NB4 (cell line): ENCODE results near the gene TENM4.

Experiments
- DNase-seq: peaks from one replicate; pipeline ENCODE4 v3.0.0; 2010; ENCODE audit warnings: low read depth
- H3K4me3 ChIP-seq: one replicate; pipeline ENCODE4 v1.5.1; 2011; ENCODE audit warnings: mild to moderate bottlenecking, low read depth, low read length, moderate library complexity
- MAX ChIP-seq: IDR thresholded peaks from 2 replicates; pipeline ENCODE4 v1.6.1; 2011; ENCODE audit warnings: low read depth, low read length
- MYC ChIP-seq: IDR thresholded peaks from 2 replicates; pipeline ENCODE4 v1.6.1; 2011; ENCODE audit warnings: low read depth, low read length
- POLR2A ChIP-seq: IDR thresholded peaks from 2 replicates; pipeline ENCODE4 v1.6.1; 2011; ENCODE audit warnings: mild to moderate bottlenecking; ENCODE audit not compliant: insufficient read length; ENCODE audit errors: extremely low read depth
- TF ChIP-seq, protein P1 (sequence below): IDR thresholded peaks from one replicate; pipeline ENCODE4 v1.5.1; 2012; ENCODE audit warnings: low read depth, low read length

TENM4 gene

DNA sequence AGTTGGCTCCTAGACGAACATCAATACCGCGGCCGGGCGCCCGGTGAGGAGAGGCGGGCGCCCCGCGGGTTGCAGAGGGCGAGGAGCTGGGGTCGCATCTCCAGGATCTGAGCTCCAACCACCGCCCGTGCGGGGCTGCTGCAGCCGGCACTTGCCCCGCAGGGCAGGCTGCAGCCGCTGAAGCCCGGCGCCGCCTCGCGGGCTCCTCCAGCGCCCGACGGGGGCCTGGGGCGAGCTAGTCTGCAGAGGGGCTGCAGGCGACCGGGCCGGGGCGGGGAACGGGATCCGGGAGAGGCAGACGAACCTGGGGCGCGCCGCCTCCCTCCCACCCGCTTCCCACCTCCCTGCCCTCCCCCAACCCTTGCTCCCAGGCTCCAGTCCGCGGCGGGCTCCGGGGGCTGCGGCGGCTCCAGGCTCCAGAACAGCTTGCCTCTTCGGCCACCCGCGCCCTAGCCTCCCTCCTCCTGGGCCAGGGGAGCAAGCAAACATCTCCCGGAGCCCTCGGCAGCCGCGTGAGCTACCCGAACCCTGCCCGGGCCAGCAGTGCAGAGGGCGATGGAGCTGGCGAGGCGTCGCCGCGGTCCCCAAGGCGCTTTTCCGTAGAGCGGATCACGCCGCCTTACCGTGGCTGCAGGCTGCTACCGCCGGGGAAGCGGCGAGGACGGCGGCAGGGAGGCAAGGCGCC is 802 bp downstream of the TENM4 start:
- no peak overlapping the region for H3K4me3 ChIP-seq
- TF ChIP-seq, protein P1, sequence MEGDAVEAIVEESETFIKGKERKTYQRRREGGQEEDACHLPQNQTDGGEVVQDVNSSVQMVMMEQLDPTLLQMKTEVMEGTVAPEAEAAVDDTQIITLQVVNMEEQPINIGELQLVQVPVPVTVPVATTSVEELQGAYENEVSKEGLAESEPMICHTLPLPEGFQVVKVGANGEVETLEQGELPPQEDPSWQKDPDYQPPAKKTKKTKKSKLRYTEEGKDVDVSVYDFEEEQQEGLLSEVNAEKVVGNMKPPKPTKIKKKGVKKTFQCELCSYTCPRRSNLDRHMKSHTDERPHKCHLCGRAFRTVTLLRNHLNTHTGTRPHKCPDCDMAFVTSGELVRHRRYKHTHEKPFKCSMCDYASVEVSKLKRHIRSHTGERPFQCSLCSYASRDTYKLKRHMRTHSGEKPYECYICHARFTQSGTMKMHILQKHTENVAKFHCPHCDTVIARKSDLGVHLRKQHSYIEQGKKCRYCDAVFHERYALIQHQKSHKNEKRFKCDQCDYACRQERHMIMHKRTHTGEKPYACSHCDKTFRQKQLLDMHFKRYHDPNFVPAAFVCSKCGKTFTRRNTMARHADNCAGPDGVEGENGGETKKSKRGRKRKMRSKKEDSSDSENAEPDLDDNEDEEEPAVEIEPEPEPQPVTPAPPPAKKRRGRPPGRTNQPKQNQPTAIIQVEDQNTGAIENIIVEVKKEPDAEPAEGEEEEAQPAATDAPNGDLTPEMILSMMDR: no peak
- TF ChIP-seq MAX: no peak
- TF ChIP-seq POLR2A: no peak
- no peak for TF ChIP-seq MYC
- DNase-seq: no peak

DNA sequence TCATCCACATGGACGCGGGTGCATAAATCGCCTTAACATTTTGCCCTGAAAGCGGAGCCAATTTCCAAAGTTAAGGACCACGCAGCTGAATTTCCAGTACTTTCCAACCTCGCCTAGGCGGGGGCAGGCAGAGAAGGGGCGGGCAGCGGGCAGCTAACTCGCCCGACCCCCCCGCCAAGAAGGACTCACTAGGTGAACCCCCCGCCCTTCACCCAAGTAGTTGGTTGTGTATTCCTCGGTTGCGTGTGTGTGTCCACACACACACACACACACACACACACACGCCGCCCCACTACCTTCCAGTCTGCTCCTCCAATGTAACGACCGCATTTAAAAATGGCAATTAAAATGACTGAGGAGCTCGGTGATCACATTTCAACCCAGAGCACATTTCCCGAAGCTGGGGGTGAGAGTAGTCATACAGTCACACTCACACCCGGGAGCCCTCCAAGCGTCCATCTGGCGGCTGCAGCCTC is 1.4 kb downstream of the TENM4 start:
- DNase-seq: no peak
- TF ChIP-seq, protein P1: no peak
- TF ChIP-seq POLR2A: no peak
- TF ChIP-seq MAX: no peak
- TF ChIP-seq MYC: no peak
- no peak overlapping the region for H3K4me3 ChIP-seq

DNA sequence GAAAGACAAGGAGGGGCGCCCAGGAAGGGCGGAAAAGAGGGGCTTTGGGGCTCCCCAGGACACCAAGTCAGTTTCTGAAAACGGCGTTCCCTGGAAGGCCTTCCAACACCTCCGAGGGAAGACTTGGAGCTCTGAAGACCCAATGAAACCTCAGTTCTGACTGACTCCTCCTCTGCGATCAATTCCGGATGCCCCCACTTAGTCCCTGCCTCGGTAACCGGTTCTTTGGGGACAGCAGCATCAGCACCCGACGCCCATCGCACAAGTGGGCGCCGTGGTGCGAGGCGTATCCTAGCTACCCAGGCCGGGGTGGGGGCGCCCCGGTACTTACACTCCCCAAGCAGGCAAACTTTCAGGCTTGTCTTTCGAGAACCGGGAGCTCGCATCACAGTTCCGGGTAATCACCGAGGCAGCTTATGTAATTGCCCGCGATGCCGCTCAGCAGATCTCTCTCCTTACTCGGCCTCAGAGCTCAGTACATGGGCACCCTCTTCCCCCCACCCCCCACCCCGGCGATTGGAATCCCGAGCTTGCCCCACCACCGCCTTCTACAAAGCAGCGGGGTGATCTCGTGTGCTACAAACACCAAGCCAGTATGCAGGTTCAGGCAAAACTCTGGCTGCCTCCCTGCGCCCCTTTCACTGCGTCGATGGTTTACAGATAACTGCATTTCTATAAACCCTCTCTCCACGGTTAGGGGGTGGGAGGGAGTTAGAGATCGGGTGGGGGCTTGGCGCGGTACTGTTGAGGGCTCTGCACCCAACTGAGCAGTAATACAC is 2.0 kb downstream of the TENM4 start:
- TF ChIP-seq, protein P1: no peak
- TF ChIP-seq MAX: no peak
- no peak for TF ChIP-seq POLR2A
- no peak for TF ChIP-seq MYC

GRCh38 chr11:79437981-79438630 is 2.7 kb downstream of the TENM4 start:
- H3K4me3 ChIP-seq: no peak overlapping the region
- TF ChIP-seq MYC: no peak
- TF ChIP-seq POLR2A: no peak
- no peak for DNase-seq

More for the DNA sequence above, 2.0 kb downstream of the TENM4 start:
- DNase-seq: no peak
- no peak overlapping the region for H3K4me3 ChIP-seq

GRCh38 chr11:79437278-79437980 is 3.4 kb downstream of the TENM4 start:
- no peak for TF ChIP-seq POLR2A
- no peak for DNase-seq
- no peak overlapping the region for H3K4me3 ChIP-seq

DNA sequence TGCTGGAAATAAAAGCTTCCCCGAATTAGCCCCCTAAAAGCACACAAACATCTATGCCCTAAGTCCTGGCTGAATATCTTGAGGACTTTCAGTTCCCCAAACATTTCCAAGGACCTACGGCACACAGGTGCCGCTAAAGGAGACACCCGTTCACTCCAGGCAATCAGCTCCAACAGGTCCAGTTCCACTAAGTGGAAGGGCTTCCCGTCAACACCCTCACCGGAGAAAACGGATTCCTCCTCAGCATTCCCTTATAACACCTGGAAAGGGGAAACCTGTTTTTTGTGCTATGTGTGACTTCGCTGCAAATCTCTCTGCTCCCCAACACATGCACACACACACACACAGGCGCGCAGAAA is 3.9 kb downstream of the TENM4 start:
- TF ChIP-seq POLR2A: no peak
- TF ChIP-seq MYC: no peak
- TF ChIP-seq MAX: no peak
- TF ChIP-seq, protein P1: no peak
- no peak for DNase-seq
- no peak overlapping the region for H3K4me3 ChIP-seq
